GM21576 (cell line): ENCODE data around the gene TMEFF1.

Experiments used
- ATAC-seq: cut with Tn5 transposase; IDR thresholded peaks from one replicate; pipeline ENCODE4 v1.9.1; 2021; ENCODE audit warnings: mild to moderate bottlenecking, moderate library complexity; ENCODE audit not compliant: unreplicated experiment

The TMEFF1 gene

DNA sequence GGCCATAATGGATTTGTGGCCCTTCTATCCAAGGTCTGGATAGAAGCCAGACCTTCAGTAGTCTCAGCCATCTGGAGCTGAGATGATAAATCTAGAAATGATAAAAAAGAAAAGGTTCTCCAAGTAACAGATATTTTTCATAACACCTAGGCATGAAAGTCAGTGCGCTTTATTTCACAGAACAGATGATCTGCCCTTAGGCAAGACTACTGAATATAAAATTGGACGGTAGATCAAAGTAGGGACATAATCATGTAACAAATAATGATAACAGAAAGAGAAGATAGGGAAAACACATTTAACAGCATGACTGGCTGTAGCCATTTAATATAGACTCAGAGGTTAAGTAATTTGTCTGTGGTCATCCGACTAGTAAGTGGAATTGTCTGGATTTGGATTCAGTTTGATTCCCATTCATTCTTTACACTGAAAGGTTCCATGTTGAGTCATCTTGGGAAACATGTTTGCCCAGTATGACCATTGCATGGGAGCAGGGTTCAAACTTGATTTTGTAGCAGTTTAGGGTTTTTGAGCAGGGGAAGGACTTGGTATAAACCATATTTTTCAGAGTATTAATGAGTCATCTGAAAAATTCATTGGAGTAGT is 100.8 kb downstream of the TMEFF1 start:
- ATAC-seq = no peak

DNA sequence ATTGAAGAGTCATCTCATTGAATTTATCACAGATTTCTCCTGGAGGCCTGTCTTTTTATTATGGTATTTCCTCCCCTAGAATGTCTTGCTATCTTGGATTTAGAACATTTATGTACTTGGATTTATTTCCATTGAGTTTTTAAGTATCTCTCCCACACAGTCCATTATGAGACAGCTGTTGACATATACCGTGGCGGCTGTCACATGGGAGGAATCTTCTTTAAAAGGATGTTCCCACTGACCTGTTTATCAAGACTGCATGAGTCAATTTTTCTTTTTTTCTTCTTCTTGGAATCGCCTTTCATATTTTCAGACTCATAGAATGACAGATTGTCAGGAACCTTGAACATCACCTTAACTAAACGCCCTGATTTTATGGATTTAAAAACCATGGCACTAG is 102.1 kb downstream of the TMEFF1 start:
- no peak for ATAC-seq

DNA sequence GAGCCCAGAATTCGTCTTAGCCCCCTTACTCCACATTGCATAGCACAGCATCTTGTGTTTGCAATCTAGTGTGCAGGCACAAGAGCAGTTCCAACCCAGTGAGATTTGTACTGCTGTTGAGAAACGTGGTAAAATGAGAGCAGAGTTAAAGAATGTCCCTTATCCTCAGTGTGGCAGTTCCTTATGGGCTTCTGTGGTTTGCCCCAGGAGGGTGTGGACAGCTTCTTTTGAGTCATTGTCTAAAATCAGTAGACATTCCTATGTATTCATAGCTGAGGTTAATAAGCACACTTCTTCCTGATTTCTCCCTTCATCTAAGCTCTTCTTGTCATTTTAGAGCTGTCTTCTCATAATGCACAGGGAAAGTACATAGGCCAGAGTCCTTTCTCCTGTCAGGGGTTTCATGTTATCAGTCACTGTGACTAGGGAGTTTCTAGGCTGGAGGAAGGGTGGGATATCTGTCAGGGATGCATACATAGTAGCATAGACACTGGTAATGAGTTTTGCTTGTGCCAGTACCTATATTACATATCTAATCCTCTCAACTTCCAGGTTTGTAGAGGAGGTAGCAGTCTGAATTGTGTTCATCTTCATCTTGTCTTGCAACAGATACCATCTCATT is 102.9 kb downstream of the TMEFF1 start:
- ATAC-seq = no peak

DNA sequence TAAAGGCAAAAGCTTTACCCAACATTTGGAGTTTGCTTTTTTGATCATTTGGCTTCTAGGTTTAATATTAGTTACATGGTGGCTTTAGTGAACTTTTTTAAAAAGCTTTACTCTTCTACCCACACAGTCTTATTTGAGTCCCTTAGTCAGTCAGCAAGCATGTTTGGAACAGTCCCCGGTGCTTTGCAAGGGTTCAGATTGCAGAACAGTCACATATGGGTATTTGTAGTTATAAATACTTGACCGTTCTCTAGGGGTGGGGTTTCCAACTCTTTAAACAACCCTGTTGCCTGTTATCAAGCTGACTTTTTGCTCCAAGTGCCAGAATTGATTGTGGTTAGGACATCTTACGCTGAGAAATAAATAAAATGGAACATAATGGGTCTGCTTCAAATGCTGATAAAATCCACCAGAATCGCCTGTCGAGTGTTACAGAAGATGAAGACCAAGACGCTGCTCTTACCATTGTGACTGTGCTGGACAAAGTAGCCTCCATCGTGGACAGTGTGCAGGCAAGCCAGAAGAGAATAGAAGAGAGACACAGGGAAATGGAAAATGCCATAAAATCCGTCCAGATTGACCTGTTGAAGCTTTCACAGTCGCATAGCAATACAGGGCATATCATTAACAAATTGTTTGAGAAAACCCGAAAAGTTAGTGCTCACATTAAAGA is 105.0 kb downstream of the TMEFF1 start, which contains the start of gene CAVIN4:
Gene CAVIN4, plus strand, starts transcription at position 304 of the 673 bp plus-strand sequence. Its CDS starts 65 bp downstream, at position 369.
- ATAC-seq = no peak

GRCh38 chr9:100578610-100579009 is 105.7 kb downstream of the TMEFF1 start:
- ATAC-seq = no peak

- ATAC-seq = no peak
Observed at GRCh38 chr9:100579665-100580064, 106.7 kb downstream of the TMEFF1 start.

DNA sequence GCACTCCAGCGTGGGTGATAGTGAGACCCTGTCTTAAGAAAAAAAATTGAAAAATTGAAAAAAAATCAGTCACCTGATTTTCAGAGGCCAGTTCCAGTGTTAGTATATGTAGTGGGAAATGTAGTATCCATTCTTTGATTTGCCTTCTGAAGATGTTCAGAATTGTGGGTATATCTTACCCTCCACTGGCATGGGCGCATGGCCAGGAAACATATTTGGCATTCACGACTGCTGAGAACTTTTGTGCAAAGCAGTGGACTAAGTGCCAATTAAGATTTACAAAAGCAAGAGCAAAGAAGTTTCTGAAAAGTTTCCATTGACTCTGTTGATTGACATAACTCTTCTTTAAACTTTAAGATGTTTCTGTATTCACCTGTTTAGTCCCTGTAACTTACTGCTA is 107.3 kb downstream of the TMEFF1 start:
- ATAC-seq = no peak

DNA sequence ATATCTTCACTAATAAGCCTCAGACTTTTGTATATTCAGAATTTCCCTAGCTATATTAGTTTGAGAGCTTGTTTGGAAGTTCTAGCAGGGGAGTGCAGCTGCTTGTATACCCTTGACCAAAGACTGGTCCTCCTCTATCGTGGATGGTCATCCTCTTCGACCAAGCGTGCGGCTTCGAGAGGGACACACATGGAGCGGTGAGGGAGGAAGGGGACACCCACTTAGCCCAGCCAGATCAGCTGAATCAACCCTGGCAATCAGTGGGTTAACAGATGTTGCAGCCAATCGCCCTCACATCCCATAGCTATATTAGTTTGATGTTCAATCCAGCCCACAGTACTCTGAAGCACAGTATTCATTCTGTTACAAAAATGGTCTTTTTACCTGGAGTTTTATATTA is 108.1 kb downstream of the TMEFF1 start:
- no peak for ATAC-seq

DNA sequence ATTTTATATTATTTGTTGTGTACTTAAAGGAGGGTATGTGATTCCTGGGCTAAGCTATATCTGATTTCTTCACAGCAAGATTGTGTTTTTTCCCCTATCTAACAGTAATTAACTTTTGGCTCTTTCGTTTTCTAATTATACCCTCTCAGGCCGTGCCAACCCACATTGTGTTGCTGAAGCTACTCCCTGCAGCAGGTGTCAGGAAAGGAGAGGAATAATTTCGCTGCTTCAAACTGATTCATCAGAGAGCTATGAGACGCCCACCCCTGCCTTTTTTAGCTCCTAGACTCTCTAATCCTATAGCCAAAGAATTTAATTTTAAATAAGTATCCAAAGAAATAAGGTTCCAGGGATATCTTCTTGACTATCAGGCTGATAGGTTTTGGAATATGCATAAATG is 108.7 kb downstream of the TMEFF1 start:
- no peak for ATAC-seq

- ATAC-seq = no peak
Observed at GRCh38 chr9:100583014-100583802, 110.3 kb downstream of the TMEFF1 start.

DNA sequence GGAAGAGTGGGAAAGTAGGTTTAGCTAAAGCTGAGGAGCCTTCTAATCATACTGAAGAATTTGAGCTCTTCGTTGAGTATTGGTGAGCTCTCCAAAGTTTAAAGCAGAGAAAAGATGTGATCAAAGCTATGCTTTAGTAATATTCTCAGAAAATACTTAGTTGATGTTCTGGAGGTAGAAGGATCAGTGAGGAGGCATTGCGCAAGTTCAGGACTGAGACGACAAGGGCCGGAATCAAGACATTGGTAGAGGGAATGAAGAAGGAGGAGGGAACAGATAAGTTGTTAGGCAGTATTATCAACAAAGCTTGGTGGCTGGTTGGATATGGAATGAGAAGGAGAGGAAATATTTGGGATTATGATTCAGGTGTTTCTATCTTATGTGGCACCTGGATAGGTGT is 112.0 kb downstream of the TMEFF1 start:
- ATAC-seq = no peak

- ATAC-seq = no peak
Observed at GRCh38 chr9:100586093-100586492, 113.1 kb downstream of the TMEFF1 start.

DNA sequence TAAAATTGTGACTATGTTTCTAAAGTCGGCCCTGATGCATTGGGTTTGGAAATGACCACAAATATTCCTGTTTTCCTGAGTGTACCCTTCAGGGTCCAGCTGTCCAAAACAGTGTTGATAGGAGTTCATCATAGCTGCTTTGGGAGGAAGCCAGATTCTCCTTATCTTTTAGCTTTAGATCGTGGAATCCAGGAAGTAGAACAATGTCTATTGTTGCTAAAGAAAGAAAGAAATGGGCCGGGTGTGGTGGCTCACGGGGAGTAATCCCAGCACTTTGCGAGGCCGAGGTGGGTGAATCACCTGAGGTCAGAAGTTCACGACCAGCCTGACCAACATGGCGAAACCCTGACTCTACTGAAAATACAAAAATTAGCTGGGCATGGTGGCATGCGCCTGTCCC is 114.4 kb downstream of the TMEFF1 start:
- ATAC-seq = no peak

GRCh38 chr9:100589582-100589981 is 116.6 kb downstream of the TMEFF1 start:
- no peak for ATAC-seq

GRCh38 chr9:100590481-100590880 is 117.5 kb downstream of the TMEFF1 start:
- no peak for ATAC-seq

- no peak for ATAC-seq
Observed at GRCh38 chr9:100591139-100591538, 118.2 kb downstream of the TMEFF1 start.

- no peak for ATAC-seq
Observed at GRCh38 chr9:100591639-100592412, 118.9 kb downstream of the TMEFF1 start.

- no peak for ATAC-seq
Observed at GRCh38 chr9:100595391-100596199, 122.6 kb downstream of the TMEFF1 start.

- no peak for ATAC-seq
Observed at GRCh38 chr9:100597236-100597635, 124.3 kb downstream of the TMEFF1 start.

DNA sequence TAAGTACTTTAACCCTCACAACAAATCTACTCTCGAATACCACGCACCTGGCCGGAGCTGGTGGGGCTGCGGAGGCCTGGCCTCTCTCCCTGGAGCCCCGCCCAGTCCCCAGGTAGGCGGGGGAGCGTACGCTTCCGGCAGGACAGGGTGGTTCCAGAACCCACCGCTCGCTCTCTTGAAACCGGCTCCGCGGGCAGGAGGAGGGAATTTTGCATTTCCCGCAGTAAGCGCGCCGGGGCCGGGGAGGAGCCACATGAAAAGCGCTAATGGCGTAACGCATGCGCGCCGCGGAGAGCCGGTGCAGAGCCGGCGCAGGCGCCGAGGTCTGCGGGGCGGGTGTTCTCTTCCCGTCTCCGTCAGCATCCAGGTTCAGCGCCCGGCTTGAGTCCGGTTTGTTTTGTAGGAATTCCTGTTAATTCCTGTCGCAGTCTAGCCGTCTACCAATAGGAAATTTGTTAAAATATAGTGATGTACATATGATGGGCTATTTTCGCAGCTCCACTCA is 125.7 kb downstream of the TMEFF1 start:
- peak; percentile 65 for ATAC-seq
